Measurements from ENCODE around the gene STEAP4. TPM values are rescaled to one million over a fixed set of nuclear protein-coding genes. Genes with fewer than 3 reads are reported as not detected.

The STEAP4 gene
- total RNA-seq, 1 experiment from 2014 or later, result not detected

GRCh38 chr7:88280801-88281200 lies 25.9 kb downstream of the STEAP4 start:
- Histone ChIP-seq H2BK20ac (ENCODE audit: low read depth, low read length, poor library complexity, severe bottlenecking) (no peak overlapping the region), H2BK5ac (ENCODE audit: insufficient read length, low read length) (no peak overlapping the region), H2BK120ac (ENCODE audit: low read depth, low read length, poor library complexity, severe bottlenecking) (no peak overlapping the region), H2AFZ (ENCODE audit: low read length) (no peak overlapping the region), H3K9ac (ENCODE audit: extremely low read depth, insufficient read length, low read length) (no peak overlapping the region), H3K4me1 (ENCODE audit: insufficient read depth, low read length) (no peaks in the 10 kb centered on the region), H3K23ac (ENCODE audit: insufficient read length, low read depth, low read length) (no peak overlapping the region), H3T11ph (ENCODE audit: low read length) (no peak overlapping the region), H3K23me2 (ENCODE audit: insufficient read length, low read depth, low read length, poor library complexity, severe bottlenecking) (no peaks in the 10 kb centered on the region), H4K8ac (replicated peaks; ENCODE audit: insufficient read length, low read depth, low read length) (no peak overlapping the region), H3K27ac (ENCODE audit: insufficient read length, low read depth, low read length) (no peak overlapping the region), H3K79me2 (ENCODE audit: insufficient read depth, low read length) (no peaks in the 10 kb centered on the region), H3K14ac (ENCODE audit: insufficient read depth, low read length) (no peak overlapping the region), H3K4ac (ENCODE audit: low read depth, low read length) (no peak overlapping the region), H3K9me3 (ENCODE audit: control insufficient read depth, low read depth, low read length) (no peaks in the 10 kb centered on the region), H4K91ac (ENCODE audit: insufficient read length, low read depth, low read length) (no peak overlapping the region), H3K18ac (ENCODE audit: insufficient read length, low read depth, low read length) (no peak overlapping the region), H3K4me2 (ENCODE audit: insufficient read depth, insufficient read length, low read length) (no peak overlapping the region), H4K20me1 (ENCODE audit: control insufficient read depth, insufficient read depth, insufficient read length) (no peaks in the 10 kb centered on the region), H3K56ac (ENCODE audit: insufficient read length, low read depth, low read length) (no peak overlapping the region), H3K79me1 (ENCODE audit: insufficient read depth, low read depth, low read length, poor library complexity, severe bottlenecking) (no peaks in the 10 kb centered on the region), H2BK15ac (ENCODE audit: low read depth, low read length) (no peak overlapping the region), H4K5ac (ENCODE audit: insufficient read length, low read depth, low read length) (no peak overlapping the region), H2AK5ac (ENCODE audit: insufficient read length, low read length) (no peak overlapping the region), H3K27me3 (ENCODE audit: insufficient read depth, low read length) (no peaks in the 10 kb centered on the region), H2BK12ac (ENCODE audit: insufficient read length, low read depth, low read length) (no peak overlapping the region)
- H3K4me1 Mint-ChIP-seq, result peaks cover 10 to 15% of the 10 kb centered on the region in 2 experiments
- WGBS (ENCODE audit: extremely low coverage, insufficient read length, low lambda C conversion rate), result no CpG with 5 or more reads among the region's 1 CpG
- H3K27me3 Mint-ChIP-seq (ENCODE audit: low read depth), result no peaks in the 10 kb centered on the region
- no peaks in the 10 kb centered on the region; a peak in 1 of 7 replicates for H3K36me3 Mint-ChIP-seq (ENCODE audit: insufficient read depth in 1 of 3, low read depth in 3 of 3)
- TF ChIP-seq CTCF (conservative IDR thresholded peaks at IDR 0.05), result no peak
- no peak for DNase-seq
- H3K4me3 Mint-ChIP-seq, result no peak overlapping the region
- no peak overlapping the region for H3K27ac Mint-ChIP-seq
- H3K9me3 Mint-ChIP-seq, result no peaks in the 10 kb centered on the region
